ENCODE results near the gene PI4K2B. TPM values are rescaled to one million over a fixed set of nuclear protein-coding genes. Genes with fewer than 3 reads are reported as not detected.

Gene PI4K2B
- total and polyA plus RNA-seq, 10 of the 15 experiments (the other 5 are each of a cell fraction or from before 2014, with no cell fraction given) = 12.9 to 55.3 (median 40.7) TPM

DNA sequence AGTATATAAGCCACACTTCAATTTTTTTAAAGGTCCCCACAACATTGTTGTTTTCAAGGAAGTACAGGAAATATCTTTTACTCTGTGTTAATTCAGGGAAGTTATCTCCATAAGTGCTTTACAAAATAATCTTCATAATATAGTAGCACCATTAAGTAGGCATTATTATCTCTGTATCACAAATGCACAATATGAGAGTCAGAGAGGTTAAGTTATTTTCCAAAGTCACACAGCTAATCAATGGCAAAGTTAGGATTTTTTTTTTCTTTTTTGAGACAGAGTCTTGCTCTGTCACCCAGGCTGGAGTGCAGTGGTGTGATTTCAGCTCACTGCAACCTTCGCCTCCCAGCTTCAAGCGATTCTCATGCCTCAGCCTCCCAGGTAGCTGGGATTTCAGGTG is 35.1 kb upstream of the PI4K2B start (continued):
- TF ChIP-seq TAF1 (IDR thresholded peaks at IDR 0.05; ENCODE audit: borderline replicate concordance, low read depth, low read length) = no peak
- TF ChIP-seq CHD2 (IDR thresholded peaks at IDR 0.05; ENCODE audit: borderline replicate concordance, low read depth, low read length) = no peak
- TF ChIP-seq YY1 (IDR thresholded peaks at IDR 0.05; ENCODE audit: low read depth, low read length) = no peak
- TF ChIP-seq EZH2 (IDR thresholded peaks at IDR 0.05; ENCODE audit: borderline replicate concordance, control insufficient read depth, low read depth, low read length) = no peak
- no peak for TF ChIP-seq ZNF207 (IDR thresholded peaks at IDR 0.05; ENCODE audit: borderline replicate concordance)
- TF ChIP-seq SPI1 (IDR thresholded peaks at IDR 0.05; ENCODE audit: borderline replicate concordance, insufficient read depth, low read depth, low read length) = no peak
- TF ChIP-seq, protein P1, sequence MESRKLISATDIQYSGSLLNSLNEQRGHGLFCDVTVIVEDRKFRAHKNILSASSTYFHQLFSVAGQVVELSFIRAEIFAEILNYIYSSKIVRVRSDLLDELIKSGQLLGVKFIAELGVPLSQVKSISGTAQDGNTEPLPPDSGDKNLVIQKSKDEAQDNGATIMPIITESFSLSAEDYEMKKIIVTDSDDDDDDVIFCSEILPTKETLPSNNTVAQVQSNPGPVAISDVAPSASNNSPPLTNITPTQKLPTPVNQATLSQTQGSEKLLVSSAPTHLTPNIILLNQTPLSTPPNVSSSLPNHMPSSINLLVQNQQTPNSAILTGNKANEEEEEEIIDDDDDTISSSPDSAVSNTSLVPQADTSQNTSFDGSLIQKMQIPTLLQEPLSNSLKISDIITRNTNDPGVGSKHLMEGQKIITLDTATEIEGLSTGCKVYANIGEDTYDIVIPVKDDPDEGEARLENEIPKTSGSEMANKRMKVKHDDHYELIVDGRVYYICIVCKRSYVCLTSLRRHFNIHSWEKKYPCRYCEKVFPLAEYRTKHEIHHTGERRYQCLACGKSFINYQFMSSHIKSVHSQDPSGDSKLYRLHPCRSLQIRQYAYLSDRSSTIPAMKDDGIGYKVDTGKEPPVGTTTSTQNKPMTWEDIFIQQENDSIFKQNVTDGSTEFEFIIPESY (IDR thresholded peaks at IDR 0.05) = no peak
- no peak for TF ChIP-seq RAD21 (IDR thresholded peaks at IDR 0.05; ENCODE audit: insufficient read depth, low read depth, low read length)

DNA sequence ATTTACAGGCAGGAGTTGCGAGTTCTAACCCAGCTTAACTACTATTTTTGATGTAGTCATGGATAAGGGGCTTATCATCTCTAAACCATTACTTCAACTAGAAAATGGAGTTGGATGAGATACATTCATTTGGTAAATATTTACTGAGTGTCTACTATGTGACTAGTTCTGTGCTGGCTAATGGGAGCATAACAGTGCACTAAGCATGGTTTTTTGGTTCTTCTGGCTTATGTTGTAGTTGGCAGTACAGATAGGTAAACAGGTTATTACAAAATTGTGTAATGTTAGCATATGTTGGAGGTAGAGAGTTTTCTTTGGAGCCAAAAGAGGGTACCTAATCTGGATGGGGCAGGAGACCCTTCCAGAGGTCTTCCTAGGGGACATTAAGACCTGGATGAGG is 25.8 kb upstream of the PI4K2B start:
- ChIA-PET CTCF (no interaction called here), SMC1A (ENCODE audit: uncharacterized antibody, unreplicated experiment) (no interaction called here), RAD21 (ENCODE audit: unreplicated experiment) (interaction anchor here (0.9 kb wide), 1 partner anchor 160 kb away, joined by 3 read pairs; no protein-coding TSS in a partner anchor), POLR2A (interaction anchor here (1.3 kb wide), 1 partner anchor 26 kb away, joined by 4 read pairs; the partner anchor contains the start of gene PI4K2B)
- intact Hi-C loops (cut with micrococcal nuclease; ENCODE audit: unreplicated experiment) (no loop called here), in situ Hi-C loops (cut with MboI) (no loop called here)
- no peaks in the 10 kb centered on the region for H3K9me3 ChIP-seq (replicated peaks; ENCODE audit: control insufficient read depth, insufficient read depth, low read length)
- no peaks in the 10 kb centered on the region for H3K79me2 ChIP-seq (ENCODE audit: control insufficient read depth, insufficient read depth, low read length)
- no peaks in the 10 kb centered on the region for H3K4me1 ChIP-seq (ENCODE audit: control insufficient read depth, insufficient read depth, low read length)
- no peak overlapping the region for H3K9ac ChIP-seq (ENCODE audit: control insufficient read depth, insufficient read depth, low read length)
- H3K27me3 ChIP-seq (replicated peaks in 1 of 2; ENCODE audit: control insufficient read depth in 2 of 2, insufficient read depth in 2 of 2, low read length in 1 of 2) = no peaks in the 10 kb centered on the region
- ATAC-seq (no peak), DNase-seq (ENCODE audit: low read depth, low spot score) (no peak), FAIRE-seq (no peak)
- H4K20me1 ChIP-seq (ENCODE audit: control insufficient read depth, insufficient read depth) = no peaks in the 10 kb centered on the region
- H3K36me3 ChIP-seq (ENCODE audit: control insufficient read depth in 2 of 2, insufficient read depth in 2 of 2, low read length in 1 of 2) = no peaks in the 10 kb centered on the region
- BruUV-seq (replicated peaks) = no TSS peak
- 67% methylated on average over 1 of the region's 1 CpG for WGBS (ENCODE audit: insufficient coverage, insufficient replicate concordance, low lambda C conversion rate, missing lambda C conversion rate)
- no peak overlapping the region for H3K4me2 ChIP-seq (ENCODE audit: control insufficient read depth, insufficient read depth)
- no peak overlapping the region for H2AFZ ChIP-seq (ENCODE audit: control insufficient read depth, low read depth, low read length)
- H3K27ac ChIP-seq (ENCODE audit: control insufficient read depth, insufficient read depth) = no peak overlapping the region
- no peak overlapping the region for H3K4me3 ChIP-seq
- TF ChIP-seq KAT2A (conservative IDR thresholded peaks at IDR 0.05; ENCODE audit: control insufficient read depth, low read depth, low read length) (no peak), KDM1A (IDR thresholded peaks at IDR 0.05; ENCODE audit: borderline replicate concordance) (no peak), SRF (IDR thresholded peaks at IDR 0.05; ENCODE audit: low read depth in 2 of 2, low read length in 2 of 2) (no peak), ASH2L (IDR thresholded peaks at IDR 0.05; ENCODE audit: borderline replicate concordance, low read depth) (no peak)
- TF ChIP-seq, protein P2, sequence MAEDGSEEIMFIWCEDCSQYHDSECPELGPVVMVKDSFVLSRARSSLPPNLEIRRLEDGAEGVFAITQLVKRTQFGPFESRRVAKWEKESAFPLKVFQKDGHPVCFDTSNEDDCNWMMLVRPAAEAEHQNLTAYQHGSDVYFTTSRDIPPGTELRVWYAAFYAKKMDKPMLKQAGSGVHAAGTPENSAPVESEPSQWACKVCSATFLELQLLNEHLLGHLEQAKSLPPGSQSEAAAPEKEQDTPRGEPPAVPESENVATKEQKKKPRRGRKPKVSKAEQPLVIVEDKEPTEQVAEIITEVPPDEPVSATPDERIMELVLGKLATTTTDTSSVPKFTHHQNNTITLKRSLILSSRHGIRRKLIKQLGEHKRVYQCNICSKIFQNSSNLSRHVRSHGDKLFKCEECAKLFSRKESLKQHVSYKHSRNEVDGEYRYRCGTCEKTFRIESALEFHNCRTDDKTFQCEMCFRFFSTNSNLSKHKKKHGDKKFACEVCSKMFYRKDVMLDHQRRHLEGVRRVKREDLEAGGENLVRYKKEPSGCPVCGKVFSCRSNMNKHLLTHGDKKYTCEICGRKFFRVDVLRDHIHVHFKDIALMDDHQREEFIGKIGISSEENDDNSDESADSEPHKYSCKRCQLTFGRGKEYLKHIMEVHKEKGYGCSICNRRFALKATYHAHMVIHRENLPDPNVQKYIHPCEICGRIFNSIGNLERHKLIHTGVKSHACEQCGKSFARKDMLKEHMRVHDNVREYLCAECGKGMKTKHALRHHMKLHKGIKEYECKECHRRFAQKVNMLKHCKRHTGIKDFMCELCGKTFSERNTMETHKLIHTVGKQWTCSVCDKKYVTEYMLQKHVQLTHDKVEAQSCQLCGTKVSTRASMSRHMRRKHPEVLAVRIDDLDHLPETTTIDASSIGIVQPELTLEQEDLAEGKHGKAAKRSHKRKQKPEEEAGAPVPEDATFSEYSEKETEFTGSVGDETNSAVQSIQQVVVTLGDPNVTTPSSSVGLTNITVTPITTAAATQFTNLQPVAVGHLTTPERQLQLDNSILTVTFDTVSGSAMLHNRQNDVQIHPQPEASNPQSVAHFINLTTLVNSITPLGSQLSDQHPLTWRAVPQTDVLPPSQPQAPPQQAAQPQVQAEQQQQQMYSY (CRISPR knock-in tag; IDR thresholded peaks at IDR 0.05) = no peak
